Activated T-cell treated with anti-CD3 and anti-CD28 coated beads for 1 hour (primary cell): Measurements from ENCODE around the gene NUPR1.
"Not testable (repeated sequence)": the region's sequence is repeated elsewhere in the genome, so short reads cannot be mapped to it uniquely, and the experiment has no call there.

ENCODE experiments used
- DNase-seq: peaks from one replicate; pipeline ENCODE4 v3.0.0-alpha.2; 2020; ENCODE audit warnings: low read depth

Gene NUPR1, protein sequence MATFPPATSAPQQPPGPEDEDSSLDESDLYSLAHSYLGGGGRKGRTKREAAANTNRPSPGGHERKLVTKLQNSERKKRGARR

DNA sequence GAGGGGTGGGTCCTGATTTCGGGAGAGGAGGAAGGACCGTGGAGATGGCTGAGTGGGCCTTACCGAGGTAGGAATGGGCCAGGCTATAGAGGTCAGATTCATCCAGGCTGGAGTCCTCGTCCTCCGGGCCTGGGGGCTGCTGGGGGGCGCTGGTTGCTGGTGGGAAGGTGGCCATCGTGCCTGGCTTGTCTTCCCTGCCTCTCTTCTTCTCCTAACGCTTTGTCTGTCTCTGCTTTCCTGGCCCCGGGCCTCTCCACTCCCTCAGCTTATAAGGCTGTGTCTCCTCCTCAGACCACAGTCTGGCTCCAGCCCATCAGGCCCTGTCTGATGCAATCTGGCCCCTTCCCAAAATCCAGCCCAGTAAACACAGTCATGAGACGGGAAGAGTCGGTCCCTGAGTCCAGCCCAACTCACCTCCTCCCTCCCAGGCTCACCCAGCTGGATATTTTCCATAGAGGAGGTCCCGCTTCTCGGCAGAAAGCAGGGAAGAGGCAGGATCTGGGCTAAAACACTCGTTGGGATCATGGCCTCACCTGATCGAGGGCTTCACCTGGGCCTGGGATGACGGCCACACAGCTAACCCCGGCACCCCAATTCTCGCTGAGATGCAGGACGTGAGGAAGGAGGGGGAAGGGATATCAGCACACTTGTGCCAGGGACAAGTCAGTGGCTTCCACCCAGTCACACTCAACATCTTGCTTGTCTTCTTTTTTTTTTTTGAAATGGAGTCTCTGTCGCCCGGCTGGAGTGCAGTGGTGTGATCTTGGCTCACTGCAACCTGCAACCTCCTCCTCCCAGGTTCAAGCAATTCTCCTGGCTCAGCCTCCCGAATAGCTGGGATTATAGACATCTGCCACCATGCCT lies at the start of gene NUPR1:
TSS of gene NUPR1 (minus strand) at position 242 of the 864 bp plus-strand sequence. CDS start at position 175, 67 bp downstream.
- DNase-seq, result no peak

DNA sequence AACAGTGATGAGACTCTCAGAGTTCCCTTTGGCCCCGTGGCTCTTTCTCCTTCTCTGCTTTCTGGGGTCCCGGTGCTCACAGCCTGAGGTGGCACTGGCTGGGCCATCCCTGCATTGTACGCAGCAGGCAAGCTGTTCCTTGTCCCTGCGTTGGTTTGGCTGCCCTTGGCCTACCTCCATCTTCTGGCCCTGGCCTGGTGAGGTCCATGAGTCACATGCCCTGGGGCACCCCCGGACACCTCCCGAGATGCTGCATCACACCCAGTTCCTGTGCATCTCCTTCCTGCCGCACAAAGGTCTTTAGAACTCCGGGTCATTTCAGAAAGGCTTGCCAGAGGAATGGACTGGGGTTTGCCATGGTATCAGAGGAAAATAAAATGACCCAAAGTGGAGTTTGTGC lies 48.6 kb upstream of the NUPR1 start:
- no peak for DNase-seq

- DNase-seq, result no peak
Observed at GRCh38 chr16:28586466-28586865, 47.7 kb upstream of the NUPR1 start.

DNA sequence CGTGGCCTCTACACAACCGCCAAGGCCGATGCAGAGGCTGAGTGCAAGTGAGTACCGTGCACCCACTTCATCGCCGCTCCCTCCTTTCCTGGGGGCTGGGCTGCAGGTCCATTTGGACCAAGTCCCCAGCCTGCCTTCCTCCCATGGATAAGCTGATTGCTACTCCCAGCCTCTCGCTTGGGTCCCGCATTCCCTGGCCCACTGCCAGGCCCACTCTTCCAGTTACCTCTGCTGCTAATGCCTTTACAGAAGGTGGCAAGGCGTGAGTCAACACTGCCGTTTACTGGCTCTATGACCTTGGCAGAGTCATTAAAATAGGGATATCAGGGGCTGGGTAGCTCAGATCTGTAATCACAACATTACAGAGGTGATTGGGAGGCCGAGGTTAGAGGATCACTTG lies 46.9 kb upstream of the NUPR1 start:
- DNase-seq, result no peak

- no peak for DNase-seq
Observed at GRCh38 chr16:28580726-28581315, 42.0 kb upstream of the NUPR1 start.

DNA sequence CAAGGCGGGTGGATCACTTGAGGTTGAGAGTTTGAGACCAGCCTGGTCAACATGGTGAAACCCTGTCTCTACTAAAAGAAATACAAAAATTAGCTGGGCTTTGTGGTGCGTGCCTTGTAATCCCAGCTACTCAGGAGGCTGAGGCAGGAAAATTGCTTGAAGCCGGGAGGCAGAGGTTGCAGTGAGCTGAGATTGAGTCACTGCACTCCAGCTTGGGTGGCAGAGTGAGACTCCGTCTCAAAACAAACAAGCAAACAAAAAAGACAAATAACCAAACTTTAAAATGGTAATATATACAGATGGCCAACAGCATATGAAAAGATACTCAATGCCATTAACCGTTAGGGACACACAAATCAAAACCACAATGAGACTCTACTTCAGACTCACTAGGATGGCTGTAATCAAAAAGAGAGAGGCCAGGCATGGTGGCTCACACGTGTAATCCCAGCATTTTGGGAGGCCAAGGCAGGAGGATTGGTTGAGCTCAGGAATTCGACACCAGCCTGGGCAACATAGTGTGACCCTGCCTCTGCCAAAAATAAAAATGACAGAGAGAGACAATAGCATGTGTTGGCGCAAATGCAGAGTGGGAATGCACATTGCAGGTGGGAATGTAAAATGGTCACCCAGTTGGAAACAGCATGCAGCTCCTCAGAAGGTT lies 36.8 kb upstream of the NUPR1 start:
- no peak for DNase-seq

GRCh38 chr16:28574925-28575324 lies 36.2 kb upstream of the NUPR1 start:
- no peak for DNase-seq

- DNase-seq, result no peak
Observed at GRCh38 chr16:28573738-28574718, 35.3 kb upstream of the NUPR1 start.

DNA sequence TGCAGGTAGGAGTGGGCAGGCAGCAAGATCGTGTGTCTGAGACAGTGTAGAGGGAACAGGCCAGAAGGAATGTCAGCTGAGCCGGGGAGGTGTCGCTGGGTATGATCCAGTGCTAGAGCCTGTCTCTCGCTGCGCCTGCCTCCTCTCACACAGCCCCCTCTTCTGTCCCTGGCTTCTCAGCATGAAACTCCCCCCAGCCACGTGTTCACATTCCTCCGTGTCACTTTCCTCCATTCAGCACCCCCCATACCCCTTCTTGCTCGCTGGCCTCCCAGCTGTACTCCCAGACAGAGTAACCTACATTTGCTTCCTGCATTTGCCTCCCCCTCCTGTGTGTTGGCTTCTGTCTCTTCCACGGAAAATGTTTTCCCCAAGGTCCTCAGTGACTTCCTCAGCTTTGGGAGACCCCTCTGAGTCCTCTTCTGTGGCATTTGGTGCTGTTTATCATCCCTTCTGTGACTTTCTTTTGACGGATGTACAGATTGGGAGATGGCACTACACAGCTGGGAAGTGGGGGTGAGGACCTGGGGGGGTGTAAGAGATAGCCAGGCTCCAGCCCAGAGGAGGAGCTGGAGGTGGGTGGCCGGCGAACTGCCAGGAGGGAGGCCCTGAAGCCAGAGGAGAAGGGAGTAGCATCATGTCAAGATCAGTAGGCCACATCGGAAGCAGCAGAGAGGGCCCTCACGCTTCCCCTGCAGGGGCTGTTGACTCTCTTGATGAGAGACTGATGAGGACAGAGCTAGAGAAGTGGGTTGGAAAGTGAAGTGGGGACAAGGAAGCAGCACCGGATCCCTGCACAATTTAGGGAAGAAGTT lies 34.1 kb upstream of the NUPR1 start:
- DNase-seq, result no peak

DNA sequence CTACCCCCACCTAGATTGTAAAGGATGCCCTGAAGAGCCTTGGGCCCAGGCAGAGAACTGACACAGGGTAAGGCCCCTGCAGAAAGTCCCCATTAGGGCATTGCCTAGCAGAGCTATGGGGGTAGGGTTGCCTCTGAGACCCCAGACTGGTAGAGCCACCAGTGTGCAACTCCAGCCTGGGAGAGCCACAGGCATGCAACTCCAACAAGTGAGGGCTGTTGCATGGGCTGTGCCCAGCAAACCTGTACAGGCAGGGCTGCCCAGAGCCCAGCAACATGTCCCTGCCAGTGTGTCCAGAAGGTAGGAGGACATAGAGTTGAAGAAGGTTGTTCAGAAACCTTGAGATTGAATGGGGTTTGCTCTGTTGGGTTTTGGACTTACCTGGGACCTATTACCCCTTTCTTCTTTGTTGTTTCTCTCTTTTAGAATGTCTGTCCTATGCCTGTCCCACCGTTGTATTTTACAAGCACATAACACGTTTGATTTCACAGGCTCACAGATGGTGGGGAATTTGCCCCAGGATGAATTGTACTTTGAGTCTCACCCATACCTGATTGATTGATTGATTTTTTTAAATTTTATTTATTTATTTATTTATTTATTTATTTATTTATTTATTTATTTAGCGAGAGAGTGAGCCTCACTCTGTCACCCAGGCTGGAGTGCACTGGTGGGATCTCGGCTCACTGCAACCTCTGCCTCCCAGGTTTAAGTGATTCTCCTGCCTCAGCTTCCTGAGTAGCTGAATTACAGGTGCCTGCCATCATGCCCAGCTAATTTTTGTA lies 31.4 kb upstream of the NUPR1 start:
- no peak for DNase-seq

- DNase-seq, result no peak
Observed at GRCh38 chr16:28569021-28569420, 30.2 kb upstream of the NUPR1 start.

DNA sequence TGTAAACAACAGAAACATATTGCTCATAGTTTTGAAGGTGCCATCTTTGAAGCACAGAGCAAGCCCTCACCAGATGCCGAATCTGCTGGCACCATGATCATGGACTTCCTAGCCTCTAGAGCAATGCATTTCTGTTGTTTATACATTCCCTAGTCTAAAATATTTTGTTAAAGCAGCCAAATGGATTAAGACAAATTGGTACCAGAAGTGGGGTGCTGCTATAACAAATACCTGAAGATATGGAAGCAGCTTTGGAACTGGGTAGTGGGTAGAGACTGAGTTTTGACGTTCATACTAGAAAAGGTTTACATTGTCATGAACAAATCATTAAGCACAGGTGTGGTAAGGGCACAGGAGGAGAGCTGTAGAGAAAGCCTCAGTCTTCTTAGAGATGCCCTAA lies 28.5 kb upstream of the NUPR1 start:
- no peak for DNase-seq

- not testable (repeated sequence) for DNase-seq
Observed at GRCh38 chr16:28566233-28566925, 27.6 kb upstream of the NUPR1 start.

DNA sequence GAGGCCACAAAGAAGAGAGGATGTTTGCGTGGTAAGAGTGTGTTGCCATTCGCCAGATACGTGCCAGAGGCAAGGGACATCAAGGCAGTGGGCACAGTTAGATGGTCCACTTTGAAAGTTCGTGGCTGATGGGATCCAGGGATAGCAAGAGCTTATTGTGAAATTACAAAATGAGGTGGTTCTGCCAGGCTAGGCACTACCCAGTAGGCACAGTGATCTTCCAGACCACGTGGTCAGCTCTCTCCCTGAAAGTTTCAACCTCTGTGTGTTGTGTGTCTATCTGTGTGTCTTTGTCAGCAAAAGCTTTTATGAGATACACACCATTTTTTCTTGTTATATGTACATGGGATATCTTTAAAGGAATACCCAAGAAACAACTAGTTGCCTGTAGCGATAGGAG lies 24.4 kb upstream of the NUPR1 start:
- DNase-seq, result no peak

- DNase-seq, result no peak
Observed at GRCh38 chr16:28562199-28562598, 23.4 kb upstream of the NUPR1 start.

GRCh38 chr16:28561557-28562187 lies 22.9 kb upstream of the NUPR1 start:
- DNase-seq, result no peak

GRCh38 chr16:28558456-28558855 lies 19.7 kb upstream of the NUPR1 start:
- DNase-seq, result no peak

DNA sequence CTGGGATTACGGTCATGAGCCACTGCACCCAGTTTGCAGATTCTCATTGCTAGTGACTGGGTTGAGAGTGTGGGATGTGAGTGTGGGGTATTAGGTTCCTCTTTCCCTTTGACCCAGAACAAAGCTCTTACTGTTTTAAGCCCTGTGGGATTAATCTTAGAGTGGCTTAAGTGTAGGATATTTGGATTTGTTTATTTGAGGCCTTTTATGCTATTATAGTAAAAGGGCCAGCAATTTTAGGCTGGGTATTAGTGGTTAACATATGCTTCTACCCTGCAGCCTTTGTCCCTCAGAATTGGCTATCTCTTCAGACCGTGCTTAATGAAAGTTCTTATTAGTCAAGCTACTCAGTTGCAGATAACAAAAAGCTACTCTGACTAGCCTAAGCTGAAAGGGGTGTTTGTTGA lies 18.1 kb upstream of the NUPR1 start:
- DNase-seq, result no peak

DNA sequence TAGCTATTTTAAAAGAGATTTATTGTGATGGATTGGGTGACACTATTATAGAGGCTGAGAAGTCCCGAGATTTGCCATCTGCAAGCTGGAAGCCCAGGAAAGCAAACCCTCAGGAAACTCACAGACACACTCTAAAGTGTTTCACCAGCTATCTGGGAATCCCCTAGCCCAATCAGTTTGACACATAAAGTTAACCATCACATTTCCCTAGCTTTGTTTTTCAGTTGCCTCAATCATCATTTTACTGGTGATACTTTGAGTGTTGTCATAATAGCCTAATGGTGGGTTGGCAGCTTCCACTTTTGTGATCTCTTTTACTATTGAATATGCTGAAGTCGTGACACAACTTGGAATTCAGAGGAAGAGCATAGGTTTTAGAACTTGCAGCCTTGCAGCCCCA lies 16.8 kb upstream of the NUPR1 start:
- no peak for DNase-seq
